Right renal cortex interstitium (tissue), 3 donors: ENCODE measurements around the gene IP6K3. TPM values are rescaled to one million over a fixed set of nuclear protein-coding genes. Genes with fewer than 3 reads are reported as not detected.

Experiments
- DNase-seq, 3 donors: peaks; one replicate each; pipeline ENCODE4 v3.0.0-alpha.2; 2013; ENCODE audit warnings: low read depth in 3 of 3, low spot score in 2 of 3
- polyA plus RNA-seq, 3 donors: library from polyadenylated mRNA; unstranded; fragments of 120-200 nt; gene quantifications; one replicate each; pipeline ENCODE4 v1.2.1, GENCODE V29; 2013; ENCODE audit not compliant: insufficient read length in 3 of 3

Gene IP6K3
- polyA plus RNA-seq, 3 donors: 0.69 to 1.1 (median 0.83) TPM

DNA sequence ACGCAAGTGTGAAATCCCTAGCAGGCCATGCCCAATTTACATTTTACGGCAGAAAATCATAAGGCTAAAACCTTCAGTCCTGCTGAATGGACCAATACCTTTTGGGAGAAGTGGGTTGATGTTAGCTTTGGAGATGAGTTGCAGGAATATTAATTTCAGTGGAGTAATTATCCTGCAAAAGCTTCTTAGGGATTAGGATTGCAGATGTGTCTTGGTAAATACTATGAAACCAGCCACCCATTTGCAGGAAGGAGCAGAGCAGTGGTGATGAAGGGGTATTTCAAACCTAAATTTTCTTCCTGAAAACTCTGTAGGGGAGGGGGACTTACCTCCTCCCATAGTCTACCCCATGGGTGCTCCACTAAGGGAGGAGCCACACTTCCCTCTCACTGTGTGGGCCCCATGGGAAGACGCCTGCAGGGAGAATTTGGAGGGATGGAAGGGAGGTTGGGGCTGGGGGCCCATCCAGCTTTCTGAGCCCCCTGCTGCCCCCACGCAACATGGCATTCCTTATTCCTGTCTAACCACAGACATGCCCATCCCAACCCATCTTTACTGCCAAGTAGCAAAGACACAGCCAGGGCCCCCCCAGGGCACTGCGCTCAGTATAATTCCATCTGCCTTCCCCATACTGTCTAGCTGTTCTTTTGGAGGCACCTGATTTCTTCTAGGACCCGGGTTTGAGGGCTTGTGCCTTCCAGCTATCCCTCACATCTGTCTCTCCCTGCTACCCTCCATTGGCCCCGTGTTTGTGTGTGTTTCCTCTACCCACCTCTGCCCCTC, 20.6 kb downstream of the IP6K3 start:
- DNase-seq: no peak

DNA sequence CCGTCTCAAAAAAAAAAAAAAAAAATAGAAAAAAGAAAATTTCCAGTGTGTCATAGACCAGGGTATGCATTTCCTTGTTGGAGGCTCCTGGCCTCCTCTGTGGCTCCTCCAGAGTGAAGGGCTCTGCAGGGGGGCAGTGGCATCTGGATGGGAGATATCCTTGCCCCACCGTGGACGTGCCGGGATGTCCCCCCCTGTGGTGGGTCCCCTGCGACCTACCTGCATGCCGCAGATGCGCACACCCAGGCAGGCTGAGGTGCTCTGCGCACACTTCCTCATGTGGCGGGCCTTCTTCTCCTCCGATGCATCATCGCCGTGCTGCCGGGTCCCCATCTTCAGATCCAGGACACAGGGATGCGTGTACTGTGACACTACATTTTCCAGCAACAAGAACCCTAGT, 21.5 kb downstream of the IP6K3 start:
- DNase-seq: no peak

DNA sequence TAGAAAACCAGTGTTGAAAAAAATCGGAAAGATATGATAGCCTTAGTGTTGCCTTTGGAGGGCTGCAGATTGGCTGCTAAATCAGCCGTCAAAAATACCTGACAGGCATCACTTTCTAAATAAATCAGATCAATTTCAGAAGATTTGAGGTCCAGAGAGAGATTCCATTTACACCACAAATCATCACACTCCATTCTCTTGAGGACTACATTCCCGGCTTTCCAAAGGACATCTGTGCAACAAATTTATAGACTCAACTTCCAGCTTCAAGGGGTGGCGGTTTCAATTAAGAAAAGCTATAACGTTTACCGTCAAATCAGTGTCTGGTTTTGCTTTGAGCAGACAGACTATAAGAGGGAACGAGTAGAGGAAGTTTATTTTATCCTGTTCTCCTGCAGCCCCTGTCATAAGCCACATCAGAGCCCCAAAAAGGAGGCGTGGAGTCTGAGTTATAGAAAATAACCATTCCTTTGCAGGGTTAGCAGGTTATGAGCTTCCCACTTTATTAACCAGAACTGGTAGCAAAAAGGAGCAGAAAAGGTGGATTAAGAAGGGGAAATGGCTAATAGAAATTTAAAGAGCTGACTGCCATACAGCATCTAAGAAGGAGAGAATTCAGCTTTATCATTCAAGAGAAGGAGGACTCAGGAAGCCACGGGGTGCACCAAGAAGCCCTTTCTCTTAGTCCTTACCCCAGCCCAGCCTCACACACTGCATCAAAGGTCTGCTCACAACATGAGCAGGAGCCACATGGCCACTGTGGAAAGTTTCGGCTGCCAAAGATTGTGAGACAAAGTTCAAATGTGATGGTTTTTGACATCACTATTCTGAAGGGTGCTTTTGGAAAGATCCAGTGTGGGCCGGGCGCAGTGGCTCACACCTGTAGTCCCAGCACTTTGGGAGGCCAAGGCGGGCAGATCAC, 22.3 kb downstream of the IP6K3 start:
- no peak for DNase-seq

DNA sequence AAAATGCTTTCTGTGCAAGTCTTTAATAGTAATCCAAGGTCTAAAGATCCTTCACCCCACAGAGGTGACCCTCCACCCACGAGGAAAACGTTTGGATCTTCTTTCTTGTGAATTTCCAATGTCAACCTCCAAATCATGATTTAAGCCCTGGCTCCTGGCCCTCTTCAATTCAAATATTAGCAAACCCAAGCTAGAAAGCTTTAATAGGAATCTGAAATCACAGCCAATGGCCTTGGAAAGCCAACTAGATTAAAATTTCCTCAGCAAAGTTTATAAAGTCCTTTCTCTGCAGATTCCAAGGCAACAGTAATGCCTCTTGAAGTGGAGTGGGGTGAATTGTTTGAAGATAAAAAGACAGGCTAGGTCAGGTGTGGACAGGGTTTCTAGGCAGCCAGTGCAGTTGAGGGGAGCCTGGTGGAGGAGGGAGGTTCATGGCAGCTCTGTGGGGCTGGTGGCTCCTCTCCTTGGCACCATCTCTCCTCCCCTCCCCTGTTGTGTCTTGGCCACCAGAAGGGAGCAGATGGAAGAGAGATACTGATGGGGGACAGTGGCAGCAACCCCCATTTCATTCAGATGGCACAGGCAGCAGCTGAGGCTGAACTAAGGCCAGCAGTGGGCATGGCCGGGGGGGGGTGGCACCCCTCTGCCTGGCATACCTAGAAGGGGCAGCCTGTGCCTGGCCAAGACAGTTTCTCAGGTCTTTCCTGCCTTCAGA, 23.2 kb downstream of the IP6K3 start:
- no peak for DNase-seq

DNA sequence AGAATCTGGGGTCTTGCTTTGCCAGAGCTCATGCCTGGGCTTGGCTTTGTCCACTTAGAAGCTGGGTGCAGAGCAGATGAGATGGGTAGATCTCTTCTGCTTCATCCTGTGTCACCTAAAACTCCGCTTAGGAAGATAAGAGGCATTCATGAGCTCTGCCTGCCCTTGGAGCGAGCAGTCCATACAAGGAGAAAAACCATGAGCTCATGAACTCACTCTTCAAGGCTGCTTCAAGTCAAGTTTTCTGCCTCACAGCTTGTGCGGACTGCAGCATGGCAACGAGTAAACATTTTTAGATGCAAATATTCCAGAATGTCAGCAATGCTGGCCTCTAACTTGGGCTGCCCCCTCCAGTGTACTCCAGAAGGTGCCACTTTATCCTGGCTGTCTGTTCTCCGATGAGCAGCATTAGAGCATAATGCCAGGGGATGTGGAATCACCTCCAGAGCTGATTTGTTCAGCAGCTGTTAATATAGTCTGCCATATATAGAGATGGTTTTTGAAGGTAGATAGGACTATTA, 24.5 kb downstream of the IP6K3 start:
- no peak for DNase-seq

DNA sequence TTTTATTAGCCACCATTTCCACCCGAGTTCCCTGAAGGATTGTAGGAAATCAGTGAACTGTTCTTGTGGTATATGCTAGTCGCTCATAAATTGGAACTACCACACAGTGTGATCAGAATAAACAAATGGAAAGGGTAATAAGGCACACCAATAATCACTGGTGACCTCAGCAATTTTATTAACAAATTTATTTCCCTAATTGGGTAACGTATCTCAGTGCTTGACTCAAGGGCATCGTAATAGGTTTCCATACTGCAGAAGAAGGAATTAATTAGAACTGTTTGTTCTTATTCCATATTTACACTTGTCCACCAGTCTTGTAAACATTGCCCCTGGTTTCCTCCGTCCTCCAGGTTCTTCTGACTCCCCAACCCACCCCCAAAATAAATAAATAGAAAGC, 25.2 kb downstream of the IP6K3 start:
- no peak for DNase-seq

DNA sequence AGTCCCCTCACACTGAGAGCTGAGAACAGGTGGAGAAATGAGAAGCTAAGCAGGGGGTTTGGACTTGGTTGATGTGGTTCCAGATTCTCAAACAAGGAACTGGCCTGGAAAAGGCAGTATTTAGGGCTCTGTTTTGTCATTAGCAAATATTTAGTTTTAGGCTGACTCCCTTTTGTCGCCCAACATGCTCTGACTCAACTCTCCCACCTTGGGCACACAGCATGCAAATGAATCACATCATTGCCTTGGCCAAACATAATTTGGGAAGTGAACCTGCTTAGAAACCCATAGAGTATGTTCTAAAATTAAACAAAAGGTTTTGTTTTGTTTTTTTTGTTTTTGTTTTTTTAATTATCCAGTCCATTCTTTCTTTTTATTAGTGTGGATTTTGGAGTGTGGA, 25.7 kb downstream of the IP6K3 start:
- DNase-seq: no peak

DNA sequence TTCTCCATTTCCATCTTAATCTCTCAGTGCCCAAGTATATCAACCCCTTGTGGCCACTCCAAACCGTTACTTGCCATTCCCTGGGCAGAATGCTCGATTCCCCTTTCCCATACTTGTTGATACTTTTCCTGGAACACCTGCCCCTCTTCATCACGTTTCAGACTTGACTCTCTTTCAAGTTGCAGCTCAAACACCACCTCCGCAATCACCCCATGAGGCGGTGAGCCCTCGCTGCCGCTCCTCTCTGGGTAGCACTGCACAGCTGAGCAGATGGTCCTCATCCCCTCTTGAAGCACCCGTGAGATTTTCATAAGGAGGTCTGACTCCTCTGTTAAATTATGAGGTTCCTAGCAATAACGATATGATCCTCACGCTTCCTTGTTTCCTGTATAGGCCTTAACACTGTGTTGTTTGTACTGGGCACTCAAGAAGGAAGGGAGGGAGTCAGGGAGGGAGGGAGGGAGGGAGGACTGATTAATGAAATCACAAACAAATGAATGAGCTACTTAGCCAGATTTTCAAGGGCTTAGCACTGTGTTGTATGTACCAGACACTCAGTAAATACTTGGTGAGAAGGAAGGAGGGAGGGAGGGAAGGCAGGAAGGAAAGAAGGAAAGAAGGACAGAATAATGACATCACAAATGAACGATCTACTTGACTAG, 27.2 kb downstream of the IP6K3 start:
- DNase-seq: no peak

DNA sequence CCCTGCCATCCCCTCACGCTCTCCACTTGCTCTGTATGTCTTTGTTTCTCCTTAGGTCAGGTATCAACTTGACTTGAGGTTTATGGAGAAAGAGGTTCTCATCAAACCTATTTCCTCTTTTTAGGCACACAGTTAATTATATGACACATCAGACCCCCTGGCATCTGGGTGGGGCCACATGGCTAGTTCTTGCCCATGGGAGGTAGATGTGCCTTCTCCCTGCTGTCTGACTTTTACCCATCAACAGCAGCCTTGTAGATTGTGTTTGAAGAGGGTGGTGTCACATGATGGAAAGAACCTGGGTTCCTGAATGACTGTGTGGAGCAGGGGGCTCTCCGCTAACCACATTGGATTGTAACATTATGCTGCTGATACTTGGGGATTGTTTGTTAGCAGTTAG, 28.0 kb downstream of the IP6K3 start:
- DNase-seq: no peak

DNA sequence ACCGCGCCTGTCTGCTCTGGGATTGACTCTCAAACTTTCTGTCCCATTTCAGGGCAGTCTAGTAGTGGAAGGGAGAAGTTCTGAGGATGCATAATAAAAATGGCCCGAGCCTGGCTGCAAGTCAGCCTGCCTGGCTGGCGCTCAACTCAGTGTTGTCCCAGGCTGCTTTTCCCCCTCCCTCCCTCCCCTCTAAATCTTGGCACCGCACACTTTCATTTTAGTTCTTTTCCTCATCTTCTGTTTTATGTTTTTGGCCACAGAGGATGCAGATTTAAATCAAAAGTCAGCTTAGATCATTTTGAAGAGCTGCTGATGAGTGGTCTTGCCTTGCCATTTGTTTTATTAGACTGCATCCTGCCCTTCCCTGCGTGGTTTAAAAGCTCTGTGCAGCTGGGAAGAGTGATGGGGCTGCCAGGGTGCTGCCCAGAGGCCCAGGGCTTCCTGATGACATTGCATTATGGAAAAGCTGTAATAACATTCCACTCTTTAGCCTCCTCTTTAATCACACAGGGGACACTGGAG, 28.7 kb downstream of the IP6K3 start:
- DNase-seq: no peak

DNA sequence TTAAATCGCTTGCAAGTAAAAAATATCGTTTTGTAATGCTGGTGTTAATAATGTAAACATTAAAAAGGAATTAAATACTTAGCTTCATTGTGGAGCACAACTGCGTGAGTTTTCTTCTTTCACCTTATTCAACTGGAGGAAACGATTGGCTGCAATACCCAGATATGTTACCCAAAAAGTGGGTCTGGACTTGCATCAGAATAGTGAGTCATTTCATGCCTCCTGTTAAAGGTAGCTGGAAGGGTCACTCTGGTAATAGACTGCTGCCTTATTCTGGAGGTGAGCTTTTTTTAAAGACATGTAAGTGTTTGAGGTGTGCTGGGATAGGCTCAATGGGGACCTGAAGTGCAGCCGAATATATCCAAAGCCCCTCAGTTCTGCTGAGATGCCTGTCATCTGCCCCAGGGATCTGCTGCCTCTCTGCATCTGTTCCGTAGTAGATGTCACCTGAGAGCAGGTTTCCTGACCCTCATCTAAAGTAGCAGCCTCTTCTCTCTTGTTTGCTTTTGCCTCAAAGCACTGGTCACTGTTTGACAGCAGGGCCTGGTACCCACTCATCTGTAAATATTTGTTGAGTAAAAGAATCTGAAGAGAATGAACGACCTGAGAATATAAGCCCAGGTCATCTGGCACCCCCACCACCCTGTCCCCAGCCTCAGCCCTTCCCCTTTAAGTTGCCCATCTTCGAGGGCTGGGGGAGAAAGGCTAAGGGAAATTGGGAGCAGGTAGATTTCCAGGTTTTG, 29.6 kb downstream of the IP6K3 start:
- DNase-seq: no peak

DNA sequence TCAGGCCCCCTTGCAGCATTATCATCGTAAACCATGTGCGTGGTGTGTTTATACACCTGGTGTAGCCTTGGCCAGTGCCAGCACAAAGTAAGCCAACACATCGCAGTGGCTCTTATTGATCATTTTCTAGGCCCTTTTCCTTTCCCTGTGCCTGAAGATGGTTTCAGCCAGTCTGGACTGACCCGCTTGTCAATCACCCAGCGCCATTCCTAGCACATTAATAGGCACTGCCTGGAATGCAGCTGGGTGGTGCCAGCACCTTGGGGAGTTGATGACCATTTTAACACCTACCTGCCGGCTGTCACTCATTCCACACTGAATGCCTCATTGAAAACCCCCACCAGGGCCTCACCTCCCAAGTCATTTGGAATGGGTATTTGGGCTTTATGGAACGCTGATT, 30.3 kb downstream of the IP6K3 start:
- DNase-seq: no peak

DNA sequence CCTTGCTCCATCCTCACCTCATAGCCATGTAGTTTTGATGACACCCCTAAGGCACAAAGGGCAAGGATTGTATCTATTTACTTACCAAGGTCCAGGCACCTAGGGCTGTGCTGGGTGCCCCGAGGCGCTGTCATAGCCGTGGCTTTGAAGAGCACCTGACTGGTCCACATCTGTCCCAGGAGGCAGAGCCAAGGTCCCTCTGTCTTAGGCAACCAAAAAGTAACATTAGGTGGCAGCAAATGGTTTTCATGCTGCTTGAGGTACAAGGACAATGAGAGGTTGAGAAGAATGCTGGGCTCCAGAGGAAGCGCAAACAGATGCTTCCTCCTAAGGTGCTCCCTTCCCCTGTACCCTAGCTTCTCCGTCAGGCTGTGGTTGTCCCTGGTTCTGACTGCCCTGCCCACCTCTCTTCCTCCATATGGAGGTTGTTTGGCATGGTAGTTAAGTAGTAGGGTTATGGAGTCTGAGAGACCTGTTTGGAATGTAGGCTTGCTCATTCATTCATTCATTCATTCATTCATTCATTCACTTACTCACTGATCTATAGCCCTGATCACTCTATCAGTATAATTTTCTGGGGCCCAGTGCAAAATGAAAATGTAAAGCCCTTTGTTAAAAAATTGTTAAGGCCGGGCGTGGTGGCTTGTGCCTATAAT, 32.2 kb downstream of the IP6K3 start:
- no peak for DNase-seq

DNA sequence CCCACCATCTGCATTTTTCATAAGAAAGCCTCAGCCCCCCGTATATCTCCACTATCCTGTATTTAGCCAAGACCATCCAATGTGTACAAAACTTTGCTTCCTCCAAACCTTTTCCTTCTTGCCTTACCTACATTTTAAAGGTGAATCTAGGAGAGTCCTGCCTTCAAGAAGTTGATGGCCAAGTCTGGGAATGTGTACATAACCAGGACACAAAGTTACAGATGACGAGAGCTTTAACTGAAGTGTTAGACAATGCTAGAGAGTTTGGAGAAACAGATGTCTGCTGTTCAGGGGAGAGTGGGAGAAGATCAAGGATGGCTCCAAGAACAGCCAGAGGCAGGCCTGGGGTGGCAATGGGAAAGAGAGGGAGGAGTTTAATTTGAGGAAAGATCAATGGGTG, 32.9 kb downstream of the IP6K3 start:
- DNase-seq: no peak

DNA sequence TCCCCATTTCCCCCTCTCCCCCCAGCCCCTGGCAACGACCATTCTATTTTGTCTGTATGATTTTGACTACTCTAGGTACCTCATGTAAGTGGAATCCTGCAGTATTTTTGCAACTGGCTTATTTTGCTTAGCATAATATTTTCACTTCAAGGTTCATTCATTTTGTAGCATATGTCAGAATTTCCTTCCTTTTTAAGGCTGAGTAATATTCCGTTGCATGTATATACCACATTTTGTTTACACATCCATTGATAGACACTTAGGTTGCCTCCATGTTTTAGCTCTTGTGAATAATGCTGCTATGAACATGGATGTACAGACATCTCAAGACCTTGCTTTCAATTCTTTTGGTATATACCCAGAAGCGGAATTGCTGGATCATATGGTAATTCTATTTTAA, 33.8 kb downstream of the IP6K3 start:
- no peak for DNase-seq

DNA sequence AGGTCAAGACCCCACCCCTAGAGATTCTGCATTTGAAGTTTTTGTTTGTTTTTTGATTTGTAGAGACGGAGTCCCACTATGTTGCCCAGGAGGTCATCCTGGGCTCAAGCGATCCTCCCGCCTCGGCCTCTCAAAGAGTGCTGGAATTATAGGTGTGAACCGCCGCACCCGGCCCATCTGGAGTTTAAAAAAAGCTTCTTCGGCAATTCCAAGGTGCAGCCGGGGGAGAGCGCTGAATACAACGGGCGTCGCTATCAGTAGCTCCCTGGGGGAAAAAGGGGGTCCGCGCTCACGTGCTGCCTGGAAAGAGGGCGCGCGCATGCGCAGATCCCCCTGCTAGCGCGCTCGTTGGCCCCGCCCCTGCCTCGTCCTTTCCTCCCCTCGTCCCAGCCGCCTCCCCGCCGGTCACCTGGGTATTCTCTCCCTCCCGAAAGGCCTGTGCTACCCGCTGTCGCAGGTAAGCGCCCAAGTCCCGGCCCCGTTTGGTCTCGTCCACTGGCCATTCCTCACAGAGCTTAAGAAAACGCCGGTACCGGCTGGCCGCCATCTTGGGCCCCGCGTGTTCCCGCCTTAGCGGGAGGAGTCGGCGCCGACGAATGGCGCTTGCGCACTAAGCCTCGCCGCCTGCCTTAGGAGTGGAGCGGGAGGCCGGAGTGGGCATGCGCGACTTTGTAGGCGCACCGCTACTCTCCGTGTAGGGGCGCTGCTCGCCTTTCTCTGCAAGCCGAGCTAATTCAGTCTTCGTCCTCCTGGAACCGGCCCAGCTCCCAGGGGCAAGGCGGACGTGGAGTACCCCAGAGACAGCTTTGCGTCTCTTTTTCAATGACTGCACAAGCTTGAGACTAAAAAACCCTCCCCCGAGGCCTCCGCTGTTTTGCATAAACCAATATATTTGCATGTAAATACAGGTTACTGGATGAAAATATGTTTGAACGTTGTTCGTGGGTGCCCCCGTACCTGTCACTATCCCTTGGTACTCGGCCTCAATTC, 35.3 kb downstream of the IP6K3 start, which contains the start of gene UQCC2:
UQCC2 (minus strand) TSS at position 561 of the 990 bp plus-strand sequence; CDS start at position 547, 14 bp downstream.
- peak; percentile 90 to 97 (median 91) for DNase-seq

DNA sequence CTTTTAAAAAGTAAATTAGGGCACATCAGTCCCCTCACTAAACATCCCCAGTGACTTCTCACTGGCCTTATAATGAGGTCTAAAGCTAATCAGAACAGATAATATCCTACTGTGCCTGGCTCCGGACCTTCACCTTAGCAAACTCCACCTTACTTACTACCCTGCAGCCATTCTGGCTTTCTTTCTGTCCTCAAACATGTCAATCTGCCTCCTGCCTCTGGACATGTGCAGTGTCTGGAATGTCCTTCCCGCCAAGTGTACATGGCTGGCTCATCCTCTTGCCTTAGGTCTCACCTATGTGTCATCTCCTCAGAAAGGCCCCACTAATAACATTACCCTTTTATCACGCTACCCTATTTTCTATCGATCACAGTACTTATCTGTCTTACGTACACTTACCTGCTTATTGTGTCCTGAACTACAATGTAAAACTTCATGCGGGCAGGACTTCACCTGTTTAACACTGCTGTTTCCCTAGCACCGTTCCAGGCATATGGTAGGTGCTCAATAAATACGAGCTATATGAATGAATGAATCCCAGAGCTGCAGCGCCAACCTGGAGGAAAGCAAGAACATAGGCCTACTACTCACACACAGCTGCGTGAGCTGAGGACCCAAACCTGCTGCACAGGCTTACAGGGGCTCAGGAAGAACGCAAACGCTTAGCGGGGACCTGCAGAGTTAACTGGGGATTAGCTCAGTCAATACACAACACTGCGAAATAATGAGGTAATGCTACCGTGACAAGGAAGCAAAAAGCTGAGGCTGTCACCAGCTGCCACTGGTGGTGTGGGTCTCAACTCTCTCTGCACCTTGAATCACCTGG, 36.2 kb downstream of the IP6K3 start:
- DNase-seq: no peak
